HEK293 (cell line): Measurements from ENCODE around the gene SENP1.

Source experiments
- BCL11B ChIP-seq: fragments of 450-650 bp; formaldehyde crosslinking; IDR thresholded peaks from 2 replicates; pipeline ENCODE4 v1.5.1; 2016; ENCODE audit warnings: low read depth, missing biosample characterization, missing genetic modification characterization
- EGR2 ChIP-seq: fragments of 450-650 bp; formaldehyde crosslinking; IDR thresholded peaks from 2 replicates; pipeline ENCODE4 v1.5.1; 2016; ENCODE audit warnings: low read depth, missing biosample characterization, missing genetic modification characterization
- FEZF1 ChIP-seq: fragments of 450-650 bp; formaldehyde crosslinking; IDR thresholded peaks from 2 replicates; pipeline ENCODE4 v1.5.1; 2016; ENCODE audit warnings: missing biosample characterization, missing genetic modification characterization
- KLF16 ChIP-seq: fragments of 450-650 bp; formaldehyde crosslinking; IDR thresholded peaks from 2 replicates; pipeline ENCODE4 v1.5.1; 2017; ENCODE audit warnings: missing biosample characterization, missing genetic modification characterization
- SP7 ChIP-seq: fragments of 450-650 bp; formaldehyde crosslinking; IDR thresholded peaks from 2 replicates; pipeline ENCODE4 v1.5.1; 2016; ENCODE audit warnings: missing biosample characterization, missing genetic modification characterization
- TRIM28 ChIP-seq: IDR thresholded peaks from 2 replicates; pipeline ENCODE4 v1.6.1; 2011; ENCODE audit warnings: low read length, control low read depth, borderline replicate concordance
- ZBTB8A ChIP-seq: fragments of 450-650 bp; formaldehyde crosslinking; IDR thresholded peaks from 2 replicates; pipeline ENCODE4 v1.5.1; 2016; ENCODE audit warnings: missing biosample characterization, missing genetic modification characterization
- ZNF138 ChIP-seq: fragments of 450-650 bp; formaldehyde crosslinking; IDR thresholded peaks from 2 replicates; pipeline ENCODE4 v1.5.1; 2016; ENCODE audit warnings: missing biosample characterization, missing genetic modification characterization, borderline replicate concordance
- ZNF155 ChIP-seq: fragments of 450-650 bp; formaldehyde crosslinking; IDR thresholded peaks from 2 replicates; pipeline ENCODE4 v1.5.1; 2016; ENCODE audit warnings: missing biosample characterization, missing genetic modification characterization
- ZNF16 ChIP-seq: fragments of 450-650 bp; formaldehyde crosslinking; IDR thresholded peaks from 2 replicates; pipeline ENCODE4 v1.5.1; 2016; ENCODE audit warnings: low read depth, missing biosample characterization, missing genetic modification characterization
- ZNF211 ChIP-seq: fragments of 450-650 bp; formaldehyde crosslinking; IDR thresholded peaks from 2 replicates; pipeline ENCODE4 v1.5.1; 2016; ENCODE audit warnings: low read depth, missing biosample characterization, missing genetic modification characterization
- ZNF24 ChIP-seq: fragments of 450-650 bp; formaldehyde crosslinking; IDR thresholded peaks from 2 replicates; pipeline ENCODE4 v1.5.1; 2016; ENCODE audit warnings: missing biosample characterization, missing genetic modification characterization
- ZNF302 ChIP-seq: fragments of 450-650 bp; formaldehyde crosslinking; IDR thresholded peaks from 2 replicates; pipeline ENCODE4 v1.5.1; 2016; ENCODE audit warnings: missing biosample characterization, missing genetic modification characterization, low read depth
- ZNF324 ChIP-seq: fragments of 450-650 bp; formaldehyde crosslinking; IDR thresholded peaks from 2 replicates; pipeline ENCODE4 v1.5.1; 2016; ENCODE audit warnings: missing biosample characterization, missing genetic modification characterization
- ZNF350 ChIP-seq: fragments of 450-650 bp; formaldehyde crosslinking; IDR thresholded peaks from 2 replicates; pipeline ENCODE4 v1.5.0; 2017; ENCODE audit warnings: missing biosample characterization, mild to moderate bottlenecking, missing genetic modification characterization
- ZNF423 ChIP-seq: fragments of 450-650 bp; formaldehyde crosslinking; IDR thresholded peaks from 2 replicates; pipeline ENCODE4 v1.5.1; 2016; ENCODE audit warnings: missing biosample characterization, missing genetic modification characterization
- ZNF555 ChIP-seq: fragments of 450-650 bp; formaldehyde crosslinking; conservative IDR thresholded peaks from 2 replicates; pipeline ENCODE4 v1.5.1; 2017; ENCODE audit warnings: missing biosample characterization, mild to moderate bottlenecking, missing genetic modification characterization, inconsistent platforms
- ZNF560 ChIP-seq: fragments of 450-650 bp; formaldehyde crosslinking; IDR thresholded peaks from 2 replicates; pipeline ENCODE4 v1.5.1; 2017; ENCODE audit warnings: missing biosample characterization, missing genetic modification characterization, borderline replicate concordance
- ZNF561 ChIP-seq: fragments of 450-650 bp; IDR thresholded peaks from 2 replicates; pipeline ENCODE4 v1.5.1; 2018; ENCODE audit warnings: missing biosample characterization, missing genetic modification characterization, borderline replicate concordance
- ZNF623 ChIP-seq: fragments of 450-650 bp; formaldehyde crosslinking; IDR thresholded peaks from 2 replicates; pipeline ENCODE4 v1.5.1; 2016; ENCODE audit warnings: missing biosample characterization, missing genetic modification characterization
- ZNF707 ChIP-seq: fragments of 450-650 bp; formaldehyde crosslinking; IDR thresholded peaks from 2 replicates; pipeline ENCODE4 v1.5.1; 2016; ENCODE audit warnings: missing biosample characterization, missing genetic modification characterization
- ZNF843 ChIP-seq: fragments of 450-650 bp; formaldehyde crosslinking; IDR thresholded peaks from 2 replicates; pipeline ENCODE4 v1.5.1; 2016; ENCODE audit warnings: missing biosample characterization, missing genetic modification characterization
- ZXDB ChIP-seq: fragments of 450-650 bp; formaldehyde crosslinking; IDR thresholded peaks from 2 replicates; pipeline ENCODE4 v1.5.1; 2016; ENCODE audit warnings: missing biosample characterization, missing genetic modification characterization
- TF ChIP-seq, protein P1 (sequence below): fragments of 450-650 bp; formaldehyde crosslinking; IDR thresholded peaks from 2 replicates; pipeline ENCODE4 v1.5.1; 2016; ENCODE audit warnings: missing biosample characterization, missing genetic modification characterization
- TF ChIP-seq, protein P2 (sequence below): fragments of 450-650 bp; formaldehyde crosslinking; IDR thresholded peaks from 2 replicates; pipeline ENCODE4 v1.5.1; 2017; ENCODE audit warnings: missing biosample characterization, missing genetic modification characterization
- TF ChIP-seq, protein P3 (sequence below): fragments of 450-650 bp; formaldehyde crosslinking; IDR thresholded peaks from 2 replicates; pipeline ENCODE4 v1.5.1; 2017; ENCODE audit warnings: missing biosample characterization, missing genetic modification characterization
- TF ChIP-seq, protein P4 (sequence below): fragments of 450-650 bp; formaldehyde crosslinking; IDR thresholded peaks from 2 replicates; pipeline ENCODE4 v1.5.1; 2016; ENCODE audit warnings: missing biosample characterization, missing genetic modification characterization
- TF ChIP-seq, protein P5 (sequence below): fragments of 450-650 bp; formaldehyde crosslinking; IDR thresholded peaks from 2 replicates; pipeline ENCODE4 v1.5.1; 2016; ENCODE audit warnings: missing biosample characterization, missing genetic modification characterization

The SENP1 gene

DNA sequence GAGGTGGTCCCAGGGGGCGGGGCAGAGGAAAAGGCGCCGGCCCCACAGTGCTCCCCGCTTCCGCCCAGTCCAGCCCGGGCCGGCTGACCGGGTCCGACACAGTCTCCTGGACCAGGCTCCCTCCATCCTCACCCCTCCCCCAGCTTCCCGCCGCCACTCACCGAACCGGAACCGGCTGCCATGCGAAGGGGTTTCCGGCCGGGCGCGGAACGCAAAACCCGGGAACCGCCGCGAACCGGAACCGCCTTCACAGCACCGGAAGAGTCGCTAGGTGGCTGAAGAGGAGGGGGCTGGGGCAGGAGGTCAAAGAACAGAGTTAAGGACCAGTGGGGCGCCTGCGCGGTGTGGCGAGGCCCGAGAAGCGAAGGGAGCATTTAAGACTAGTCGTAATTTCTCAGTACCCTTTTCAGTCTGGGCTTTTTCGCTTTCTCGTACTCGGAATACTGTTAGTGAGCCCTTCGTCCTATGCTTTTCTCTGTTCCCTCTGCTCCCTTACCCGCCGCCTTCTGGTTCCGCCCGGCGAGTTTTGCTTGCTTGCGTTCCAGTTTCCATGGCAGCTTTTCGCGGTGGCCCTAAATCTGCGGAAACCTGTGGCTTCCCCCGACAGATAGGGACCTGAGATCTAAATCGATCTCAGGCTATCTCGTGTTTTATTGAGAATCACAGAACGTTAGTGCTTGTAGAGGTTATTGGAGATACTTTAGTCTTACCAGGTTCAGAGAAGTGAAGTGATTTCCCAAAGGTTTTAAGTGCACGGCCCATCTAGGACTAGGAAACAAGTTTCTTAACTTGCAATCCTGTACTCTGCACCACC lies at the start of gene SENP1 (continued):
- TF ChIP-seq, protein P1, sequence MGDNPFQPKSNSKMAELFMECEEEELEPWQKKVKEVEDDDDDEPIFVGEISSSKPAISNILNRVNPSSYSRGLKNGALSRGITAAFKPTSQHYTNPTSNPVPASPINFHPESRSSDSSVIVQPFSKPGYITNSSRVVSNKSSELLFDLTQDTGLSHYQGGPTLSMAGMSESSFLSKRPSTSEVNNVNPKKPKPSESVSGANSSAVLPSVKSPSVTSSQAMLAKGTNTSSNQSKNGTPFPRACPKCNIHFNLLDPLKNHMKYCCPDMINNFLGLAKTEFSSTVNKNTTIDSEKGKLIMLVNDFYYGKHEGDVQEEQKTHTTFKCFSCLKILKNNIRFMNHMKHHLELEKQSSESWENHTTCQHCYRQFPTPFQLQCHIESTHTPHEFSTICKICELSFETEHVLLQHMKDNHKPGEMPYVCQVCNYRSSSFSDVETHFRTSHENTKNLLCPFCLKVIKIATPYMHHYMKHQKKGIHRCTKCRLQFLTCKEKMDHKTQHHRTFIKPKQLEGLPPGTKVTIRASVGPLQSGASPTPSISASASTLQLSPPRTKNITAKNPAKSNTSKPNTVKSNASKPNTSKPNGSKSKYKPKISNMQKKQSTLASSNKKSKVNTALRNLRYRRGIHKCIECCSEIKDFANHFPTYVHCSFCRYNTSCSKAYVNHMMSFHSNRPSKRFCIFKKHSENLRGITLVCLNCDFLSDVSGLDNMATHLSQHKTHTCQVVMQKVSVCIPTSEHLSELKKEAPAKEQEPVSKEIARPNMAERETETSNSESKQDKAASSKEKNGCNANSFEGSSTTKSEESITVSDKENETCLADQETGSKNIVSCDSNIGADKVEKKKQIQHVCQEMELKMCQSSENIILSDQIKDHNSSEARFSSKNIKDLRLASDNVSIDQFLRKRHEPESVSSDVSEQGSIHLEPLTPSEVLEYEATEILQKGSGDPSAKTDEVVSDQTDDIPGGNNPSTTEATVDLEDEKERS (tag by site-specific recombination) = no peak
- peak; percentile 94 for TF ChIP-seq ZXDB (tag by site-specific recombination)
- TF ChIP-seq, protein P2, sequence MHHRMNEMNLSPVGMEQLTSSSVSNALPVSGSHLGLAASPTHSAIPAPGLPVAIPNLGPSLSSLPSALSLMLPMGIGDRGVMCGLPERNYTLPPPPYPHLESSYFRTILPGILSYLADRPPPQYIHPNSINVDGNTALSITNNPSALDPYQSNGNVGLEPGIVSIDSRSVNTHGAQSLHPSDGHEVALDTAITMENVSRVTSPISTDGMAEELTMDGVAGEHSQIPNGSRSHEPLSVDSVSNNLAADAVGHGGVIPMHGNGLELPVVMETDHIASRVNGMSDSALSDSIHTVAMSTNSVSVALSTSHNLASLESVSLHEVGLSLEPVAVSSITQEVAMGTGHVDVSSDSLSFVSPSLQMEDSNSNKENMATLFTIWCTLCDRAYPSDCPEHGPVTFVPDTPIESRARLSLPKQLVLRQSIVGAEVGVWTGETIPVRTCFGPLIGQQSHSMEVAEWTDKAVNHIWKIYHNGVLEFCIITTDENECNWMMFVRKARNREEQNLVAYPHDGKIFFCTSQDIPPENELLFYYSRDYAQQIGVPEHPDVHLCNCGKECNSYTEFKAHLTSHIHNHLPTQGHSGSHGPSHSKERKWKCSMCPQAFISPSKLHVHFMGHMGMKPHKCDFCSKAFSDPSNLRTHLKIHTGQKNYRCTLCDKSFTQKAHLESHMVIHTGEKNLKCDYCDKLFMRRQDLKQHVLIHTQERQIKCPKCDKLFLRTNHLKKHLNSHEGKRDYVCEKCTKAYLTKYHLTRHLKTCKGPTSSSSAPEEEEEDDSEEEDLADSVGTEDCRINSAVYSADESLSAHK = peak; percentile 39; the same call in 1 of the 2 replicates
- TF ChIP-seq ZNF138 (tag by site-specific recombination) = no peak
- no peak for TF ChIP-seq ZNF350 (tag by site-specific recombination)
- TF ChIP-seq ZNF707 (tag by site-specific recombination) = no peak
- TF ChIP-seq, protein P3, sequence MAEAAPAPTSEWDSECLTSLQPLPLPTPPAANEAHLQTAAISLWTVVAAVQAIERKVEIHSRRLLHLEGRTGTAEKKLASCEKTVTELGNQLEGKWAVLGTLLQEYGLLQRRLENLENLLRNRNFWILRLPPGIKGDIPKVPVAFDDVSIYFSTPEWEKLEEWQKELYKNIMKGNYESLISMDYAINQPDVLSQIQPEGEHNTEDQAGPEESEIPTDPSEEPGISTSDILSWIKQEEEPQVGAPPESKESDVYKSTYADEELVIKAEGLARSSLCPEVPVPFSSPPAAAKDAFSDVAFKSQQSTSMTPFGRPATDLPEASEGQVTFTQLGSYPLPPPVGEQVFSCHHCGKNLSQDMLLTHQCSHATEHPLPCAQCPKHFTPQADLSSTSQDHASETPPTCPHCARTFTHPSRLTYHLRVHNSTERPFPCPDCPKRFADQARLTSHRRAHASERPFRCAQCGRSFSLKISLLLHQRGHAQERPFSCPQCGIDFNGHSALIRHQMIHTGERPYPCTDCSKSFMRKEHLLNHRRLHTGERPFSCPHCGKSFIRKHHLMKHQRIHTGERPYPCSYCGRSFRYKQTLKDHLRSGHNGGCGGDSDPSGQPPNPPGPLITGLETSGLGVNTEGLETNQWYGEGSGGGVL (tag by site-specific recombination) = peak; percentile 65
- no peak for TF ChIP-seq ZNF302 (tag by site-specific recombination)
- TF ChIP-seq ZNF16 (tag by site-specific recombination) = no peak
- TF ChIP-seq ZNF423 = no peak
- TF ChIP-seq, protein P4, sequence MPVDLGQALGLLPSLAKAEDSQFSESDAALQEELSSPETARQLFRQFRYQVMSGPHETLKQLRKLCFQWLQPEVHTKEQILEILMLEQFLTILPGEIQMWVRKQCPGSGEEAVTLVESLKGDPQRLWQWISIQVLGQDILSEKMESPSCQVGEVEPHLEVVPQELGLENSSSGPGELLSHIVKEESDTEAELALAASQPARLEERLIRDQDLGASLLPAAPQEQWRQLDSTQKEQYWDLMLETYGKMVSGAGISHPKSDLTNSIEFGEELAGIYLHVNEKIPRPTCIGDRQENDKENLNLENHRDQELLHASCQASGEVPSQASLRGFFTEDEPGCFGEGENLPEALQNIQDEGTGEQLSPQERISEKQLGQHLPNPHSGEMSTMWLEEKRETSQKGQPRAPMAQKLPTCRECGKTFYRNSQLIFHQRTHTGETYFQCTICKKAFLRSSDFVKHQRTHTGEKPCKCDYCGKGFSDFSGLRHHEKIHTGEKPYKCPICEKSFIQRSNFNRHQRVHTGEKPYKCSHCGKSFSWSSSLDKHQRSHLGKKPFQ (tag by site-specific recombination) = 0 out of 2 replicates have a peak, but pooled peaks have one; percentile 19
- 0 out of 2 replicates have a peak, but pooled peaks have one; percentile 49 for TF ChIP-seq TRIM28
- TF ChIP-seq EGR2 = 0 out of 2 replicates have a peak, but pooled peaks have one; percentile 2
- peak; percentile 94 for TF ChIP-seq ZNF561 (tag by site-specific recombination)
- TF ChIP-seq FEZF1 (tag by site-specific recombination) = peak; percentile 56
- peak; percentile 87 for TF ChIP-seq SP7 (tag by site-specific recombination)
- no peak for TF ChIP-seq ZNF560 (tag by site-specific recombination)
- no peak for TF ChIP-seq ZNF155 (tag by site-specific recombination)
- TF ChIP-seq ZNF843 (tag by site-specific recombination) = peak; percentile 69; the same call in 1 of the 2 replicates
- TF ChIP-seq ZBTB8A (tag by site-specific recombination) = peak; percentile 63
- TF ChIP-seq KLF16 = peak; percentile 93
- TF ChIP-seq, protein P5, sequence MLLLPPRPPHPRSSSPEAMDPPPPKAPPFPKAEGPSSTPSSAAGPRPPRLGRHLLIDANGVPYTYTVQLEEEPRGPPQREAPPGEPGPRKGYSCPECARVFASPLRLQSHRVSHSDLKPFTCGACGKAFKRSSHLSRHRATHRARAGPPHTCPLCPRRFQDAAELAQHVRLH = peak; percentile 100
- peak; percentile 52; the same call in 1 of the 2 replicates for TF ChIP-seq BCL11B (tag by site-specific recombination)
- TF ChIP-seq ZNF24 (tag by site-specific recombination) = peak; percentile 71; the same call in 1 of the 2 replicates
- no peak for TF ChIP-seq ZNF211 (tag by site-specific recombination)
- peak; percentile 43 for TF ChIP-seq ZNF623 (tag by site-specific recombination)
- TF ChIP-seq ZNF555 (tag by site-specific recombination) = no peak
- peak; percentile 90 for TF ChIP-seq ZNF324
